DND-41 (cell line): ENCODE results near the gene HYDIN.

Experiments used
- ATAC-seq: fragments of 200-7000 bp; cut with Tn5 transposase; 3 replicates; pipeline ENCODE4 v1.9.1; 2021; ENCODE audit warnings: low read depth; ENCODE audit not compliant: insufficient read depth
- DNase-seq: peaks from one replicate; pipeline ENCODE4 v3.0.0-alpha.2; 2020
- H2AFZ ChIP-seq: 2 replicates; pipeline ENCODE4 v1.6.0; 2012; ENCODE audit warnings: low read depth, low read length
- H3K27ac ChIP-seq: 2 replicates; pipeline ENCODE4 v1.5.1; 2012; ENCODE audit warnings: low read length, inconsistent platforms
- H3K27me3 ChIP-seq: fragments of 200-600 bp; sonication (generic); 2 replicates; pipeline ENCODE4 v1.6.0; 2012; ENCODE audit warnings: low read length, mild to moderate bottlenecking, inconsistent platforms; ENCODE audit not compliant: insufficient read depth, poor library complexity
- H3K36me3 ChIP-seq: 2 replicates; pipeline ENCODE4 v1.5.1; 2012; ENCODE audit warnings: low read length, inconsistent platforms; ENCODE audit not compliant: insufficient read depth
- H3K4me1 ChIP-seq: 2 replicates; pipeline ENCODE4 v1.5.1; 2012; ENCODE audit warnings: mild to moderate bottlenecking, low read length; ENCODE audit not compliant: insufficient read depth
- H3K4me2 ChIP-seq: 2 replicates; pipeline ENCODE4 v1.6.0; 2012; ENCODE audit warnings: mild to moderate bottlenecking, moderate library complexity, low read length, inconsistent platforms; ENCODE audit not compliant: insufficient read depth
- H3K4me3 ChIP-seq, 2 experiments: fragments of 200-600 bp in 1 of 2; shearing (Covaris generic) in 1 of 2; 2 replicates each; pipeline ENCODE4 v1.5.1; 2012 to 2016; ENCODE audit warnings: inconsistent platforms in 2 of 2, low read length in 2 of 2, mild to moderate bottlenecking in 2 of 2, low read depth in 1 of 2, moderate library complexity in 1 of 2
- H3K79me2 ChIP-seq: 2 replicates; pipeline ENCODE4 v1.6.0; 2012; ENCODE audit warnings: low read length, inconsistent platforms; ENCODE audit not compliant: insufficient read depth
- H3K9ac ChIP-seq: 2 replicates; pipeline ENCODE4 v1.6.0; 2012; ENCODE audit warnings: low read depth, mild to moderate bottlenecking, inconsistent platforms, low read length, moderate library complexity
- H3K9me3 ChIP-seq: 2 replicates; pipeline ENCODE4 v1.5.1; 2012; ENCODE audit warnings: low read length, moderate library complexity, mild to moderate bottlenecking, inconsistent platforms; ENCODE audit not compliant: insufficient read depth, severe bottlenecking
- H4K20me1 ChIP-seq: 2 replicates; pipeline ENCODE4 v1.6.0; 2012; ENCODE audit warnings: low read length; ENCODE audit not compliant: insufficient read depth
- CTCF ChIP-seq: IDR thresholded peaks from 2 replicates; pipeline ENCODE4 v1.5.1; 2012; ENCODE audit warnings: borderline replicate concordance, low read length, moderate library complexity, mild to moderate bottlenecking; ENCODE audit not compliant: poor library complexity, severe bottlenecking; ENCODE audit errors: extremely low read depth
- EZH2 ChIP-seq: IDR thresholded peaks from 3 replicates; pipeline ENCODE4 v1.6.1; 2012; ENCODE audit warnings: borderline replicate concordance, low read depth, mild to moderate bottlenecking, moderate library complexity, low read length, inconsistent platforms; ENCODE audit not compliant: severe bottlenecking

HYDIN gene

GRCh38 chr16:71230122-71230845, at the start of gene HYDIN:
HYDIN (minus strand) TSS chr16:71230722; CDS start chr16:71186895, 43,827 bp downstream.
- no peak within 1 kb of the TSS for H3K9ac ChIP-seq
- H3K4me3 ChIP-seq = no peak within 1 kb of the TSS
- H3K4me2 ChIP-seq = no peak within 1 kb of the TSS

GRCh38 chr16:71276589-71277334, 46.2 kb upstream of the HYDIN start:
- Histone ChIP-seq H3K36me3 (no peaks in the 10 kb centered on the region), H4K20me1 (no peaks in the 10 kb centered on the region), H3K4me3 (no peak overlapping the region), H2AFZ (no peak overlapping the region), H3K4me1 (no peaks in the 10 kb centered on the region), H3K9ac (no peak overlapping the region), H3K27ac (no peak overlapping the region), H3K4me2 (no peak overlapping the region), H3K79me2 (no peaks in the 10 kb centered on the region), H3K27me3 (no peaks in the 10 kb centered on the region), H3K9me3 (peaks cover 11% of the 10 kb centered on the region)
- no peak for TF ChIP-seq CTCF
- no peak for TF ChIP-seq EZH2
- no peak for DNase-seq
- ATAC-seq = no peak

More at GRCh38 chr16:71230122-71230845, at the start of gene HYDIN:
- DNase-seq = no peak
- no peak for TF ChIP-seq CTCF
- TF ChIP-seq EZH2 = no peak
- Histone ChIP-seq H3K27ac (no peak within 1 kb of the TSS), H3K9me3 (peaks cover 10% of the 10 kb centered on the region), H3K27me3 (no peaks in the 10 kb centered on the region), H3K36me3 (no peaks in the 10 kb centered on the region), H3K79me2 (no peaks in the 10 kb centered on the region), H2AFZ (no peak within 1 kb of the TSS), H3K4me1 (no peaks in the 10 kb centered on the region), H4K20me1 (no peaks in the 10 kb centered on the region)
- no peak for ATAC-seq

DNA sequence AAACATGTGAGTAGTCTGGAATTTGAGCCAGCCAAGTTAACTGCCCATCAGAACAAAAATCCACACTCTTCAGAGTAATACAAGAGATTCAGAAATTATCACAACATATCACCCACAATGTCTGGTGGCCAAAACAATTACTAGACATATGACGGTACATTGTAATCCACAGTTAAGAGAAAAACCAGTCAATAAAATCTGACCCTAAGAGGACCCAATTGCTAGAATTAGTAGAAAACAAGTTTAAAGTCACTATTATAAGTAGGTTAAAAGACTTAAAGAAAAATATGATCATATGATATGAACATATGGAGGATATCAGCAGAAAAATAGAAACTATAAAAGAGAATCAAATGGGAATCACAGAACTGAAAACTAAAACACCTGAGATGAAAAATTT, 42.9 kb upstream of the HYDIN start:
- H3K36me3 ChIP-seq = no peaks in the 10 kb centered on the region
- no peaks in the 10 kb centered on the region for H3K79me2 ChIP-seq
- H3K9ac ChIP-seq = no peak overlapping the region
- TF ChIP-seq CTCF (no peak), EZH2 (no peak)
- no peak overlapping the region for H3K4me3 ChIP-seq
- H2AFZ ChIP-seq = no peak overlapping the region
- no peaks in the 10 kb centered on the region for H4K20me1 ChIP-seq
- H3K4me1 ChIP-seq = no peaks in the 10 kb centered on the region
- DNase-seq = no peak
- H3K27ac ChIP-seq = no peak overlapping the region
- peaks cover 11% of the 10 kb centered on the region for H3K9me3 ChIP-seq
- H3K27me3 ChIP-seq = no peaks in the 10 kb centered on the region
- no peak overlapping the region for H3K4me2 ChIP-seq
- no peak for ATAC-seq
